ENCODE results near the gene PADI4.
A peak's percentile ranks its signal among the peaks of the same experiment; 100 is the strongest.
"Not testable (repeated sequence)": the region's sequence is repeated elsewhere in the genome, so short reads cannot be mapped to it uniquely, and the experiment has no call there.

Gene PADI4

DNA sequence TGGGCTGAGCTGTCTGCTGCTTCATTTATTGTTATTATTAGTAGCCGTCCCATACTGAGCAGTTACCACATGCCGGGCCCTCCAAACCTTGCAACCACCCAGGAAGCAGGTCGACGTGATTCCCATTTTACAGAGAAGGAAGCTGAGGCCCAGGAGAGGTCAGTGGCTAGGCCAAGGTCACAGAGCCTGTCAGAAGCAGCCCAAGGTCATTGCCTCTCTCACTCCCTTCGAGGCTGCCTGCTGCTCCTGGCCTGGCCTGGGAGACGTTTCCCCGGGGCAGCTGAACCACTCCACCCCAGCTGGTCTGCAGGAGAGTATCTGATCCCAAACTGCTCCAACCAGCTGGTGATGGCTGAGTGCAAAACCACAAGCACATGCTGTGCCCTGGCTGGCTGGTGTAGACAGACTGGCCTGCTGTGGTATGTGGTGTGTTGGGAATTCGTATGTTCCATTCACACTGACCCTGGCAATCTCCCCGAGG is 6.5 kb downstream of the PADI4 start:
- no peak for DNase-seq (ENCODE audit: low spot score)

DNA sequence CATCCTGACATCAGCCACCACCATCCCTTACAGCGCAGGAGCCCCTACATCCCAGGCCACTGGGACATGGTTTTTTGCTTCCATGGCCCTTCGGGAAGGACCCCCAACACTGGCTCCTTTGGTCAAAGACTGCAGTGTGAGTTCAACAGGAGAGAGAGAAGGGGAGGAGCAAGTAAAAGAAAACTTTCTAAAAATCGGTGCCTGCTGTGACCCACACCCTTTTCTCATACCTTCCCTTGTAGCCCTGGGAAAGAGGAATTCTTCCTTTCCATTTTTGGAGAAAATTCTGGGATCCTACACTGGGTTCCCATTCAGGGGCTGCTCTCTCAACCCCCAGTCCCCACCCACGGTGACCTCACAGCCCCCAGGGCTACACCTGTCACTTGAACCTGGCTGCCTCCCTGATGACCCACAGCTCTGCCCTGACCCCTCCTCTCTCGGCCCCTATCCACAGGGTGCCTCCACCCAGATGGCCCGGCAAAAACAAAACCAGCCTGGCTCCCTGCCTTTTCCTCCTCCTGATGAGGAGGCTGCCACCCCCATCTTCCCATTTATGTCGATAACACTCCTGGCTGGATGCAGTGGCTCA is 7.6 kb downstream of the PADI4 start:
- DNase-seq (ENCODE audit: low spot score), result no peak

DNA sequence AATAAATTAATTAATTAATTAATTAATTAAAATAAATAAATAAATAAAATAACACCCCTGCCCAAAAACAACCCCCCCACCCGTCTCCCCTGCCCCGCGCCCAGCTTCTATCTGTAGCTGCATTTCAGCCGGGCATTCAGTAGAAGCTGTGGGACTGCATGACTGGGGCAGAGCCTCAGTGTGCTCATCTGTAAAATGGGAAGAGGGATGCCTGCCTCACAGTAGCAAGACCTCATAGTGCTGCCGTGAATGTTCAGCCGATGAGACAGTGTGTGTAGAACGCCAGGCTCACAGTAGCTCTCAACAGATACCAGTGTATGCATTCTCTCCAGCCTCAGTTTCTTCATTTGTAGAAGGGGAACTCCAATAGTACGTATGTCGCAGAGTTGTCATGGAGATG is 8.7 kb downstream of the PADI4 start:
- no peak for DNase-seq (ENCODE audit: low spot score)

DNA sequence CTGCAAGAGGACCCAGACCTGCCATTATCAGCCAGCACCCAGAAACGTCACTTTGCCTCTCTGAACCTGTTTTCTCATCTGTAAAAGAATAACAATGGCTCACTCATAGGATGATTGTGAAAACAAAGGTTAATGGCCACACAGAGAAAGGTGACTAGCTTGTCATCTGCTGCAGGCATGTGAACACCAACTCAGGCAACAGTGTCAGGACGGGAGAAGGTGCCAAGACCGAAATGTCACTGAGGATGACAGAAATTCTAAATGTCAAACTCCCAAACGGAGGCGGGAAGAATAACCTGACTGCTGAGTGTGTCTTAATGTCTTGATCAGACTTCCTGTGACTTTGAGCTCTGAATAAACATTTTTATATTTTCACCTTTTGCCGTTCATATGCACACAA is 10.3 kb downstream of the PADI4 start:
- no peak for DNase-seq (ENCODE audit: low spot score)

DNA sequence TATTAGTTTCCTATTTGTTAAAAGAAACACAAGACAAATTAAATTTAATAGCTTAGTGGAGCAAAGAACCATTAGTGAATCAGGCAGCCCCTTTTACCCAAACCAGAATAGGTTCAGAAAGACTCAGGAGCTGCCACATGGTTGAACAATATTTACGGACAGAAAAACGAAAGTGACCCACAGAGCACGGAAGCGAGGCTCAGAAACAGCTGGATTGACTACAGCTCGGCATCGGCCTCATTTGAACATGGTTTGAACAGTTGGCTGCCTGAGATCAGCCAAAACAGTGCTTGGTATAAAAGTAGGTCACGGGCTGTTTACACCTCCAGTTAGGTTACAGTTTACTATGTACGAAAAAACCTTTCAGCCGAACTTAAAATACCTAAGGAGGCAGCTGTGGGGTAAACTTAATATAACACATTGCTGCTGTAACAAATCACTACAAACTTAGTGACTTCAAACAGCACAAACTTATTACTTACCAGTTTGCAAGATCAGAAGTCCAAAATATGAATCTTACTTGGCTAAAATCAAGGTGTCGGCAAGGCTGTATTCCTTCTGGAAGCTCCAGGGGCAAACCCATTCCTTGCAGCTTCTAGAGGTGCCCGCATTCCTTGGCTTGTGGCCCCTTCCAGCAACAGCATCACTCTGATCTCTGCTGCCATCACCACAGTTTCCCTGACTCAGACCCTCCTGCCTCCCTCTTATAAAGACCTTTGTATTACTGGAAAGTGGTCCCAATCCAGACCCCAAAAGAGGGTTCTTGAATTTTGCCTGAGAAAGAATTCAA is 11.8 kb downstream of the PADI4 start:
- DNase-seq (ENCODE audit: low spot score), result no peak

DNA sequence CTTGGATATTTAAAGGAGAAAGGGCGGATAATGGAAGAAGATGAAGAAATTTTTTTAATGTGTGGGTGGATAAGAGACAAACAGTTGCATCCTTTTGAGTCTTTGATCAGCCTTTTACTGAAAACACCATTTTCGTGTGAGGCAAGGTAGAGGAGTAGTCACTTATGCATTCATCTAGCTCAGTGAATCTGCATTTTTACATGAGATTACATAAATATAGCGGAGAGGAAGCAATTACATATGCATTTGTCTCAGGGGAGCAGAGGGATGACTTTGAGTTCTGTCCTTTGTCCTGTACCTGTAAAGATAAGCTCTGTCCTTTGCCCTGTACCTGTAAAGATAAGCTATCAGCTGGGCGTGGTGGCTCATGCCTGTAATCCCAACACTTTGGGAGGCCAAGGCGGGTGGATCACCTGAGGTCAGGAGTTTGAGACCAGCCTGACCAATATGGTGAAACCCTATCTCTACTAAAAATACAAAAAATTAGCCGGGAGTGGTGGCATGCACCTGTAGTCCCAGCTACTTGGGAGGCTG is 13.9 kb downstream of the PADI4 start:
- not testable (repeated sequence) for DNase-seq (ENCODE audit: low spot score)

DNA sequence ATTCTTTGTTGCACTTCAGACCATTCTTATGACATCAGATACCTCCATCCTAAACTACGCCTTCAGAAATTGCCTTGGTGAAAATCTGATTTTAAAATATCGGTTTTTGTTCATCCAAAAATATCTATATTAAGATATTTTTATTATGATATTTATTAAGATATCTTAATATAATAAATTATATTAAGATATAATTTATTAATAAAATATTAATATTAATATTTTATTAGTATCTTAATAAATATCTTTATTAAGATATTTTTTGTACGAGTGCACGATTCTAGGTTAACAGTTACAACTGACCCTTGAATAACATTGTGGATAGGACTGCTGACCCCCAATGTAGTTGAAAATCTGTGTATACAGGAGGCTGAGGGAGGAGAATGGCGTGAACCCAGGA is 20.9 kb downstream of the PADI4 start:
- DNase-seq (ENCODE audit: low spot score), result no peak

DNA sequence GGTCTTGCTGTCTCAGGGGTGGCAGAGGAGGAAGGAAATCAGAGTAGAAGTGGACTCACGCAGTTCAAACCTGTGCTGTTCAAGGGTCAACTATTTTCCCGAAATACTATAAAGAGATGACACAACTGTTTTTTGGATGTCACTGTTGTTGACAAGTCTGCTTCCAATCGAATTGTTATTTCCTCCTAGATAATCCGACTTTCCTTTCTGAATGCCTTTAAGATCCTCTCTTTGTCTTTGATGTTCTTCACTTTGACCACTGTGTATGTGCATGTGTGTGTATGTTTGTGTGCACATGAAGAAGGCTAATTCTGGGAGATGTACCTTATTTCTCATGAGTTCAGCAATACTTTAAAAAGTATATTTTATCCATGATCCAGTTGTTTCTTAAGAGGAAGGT is 21.6 kb downstream of the PADI4 start:
- DNase-seq (ENCODE audit: low spot score), result no peak

DNA sequence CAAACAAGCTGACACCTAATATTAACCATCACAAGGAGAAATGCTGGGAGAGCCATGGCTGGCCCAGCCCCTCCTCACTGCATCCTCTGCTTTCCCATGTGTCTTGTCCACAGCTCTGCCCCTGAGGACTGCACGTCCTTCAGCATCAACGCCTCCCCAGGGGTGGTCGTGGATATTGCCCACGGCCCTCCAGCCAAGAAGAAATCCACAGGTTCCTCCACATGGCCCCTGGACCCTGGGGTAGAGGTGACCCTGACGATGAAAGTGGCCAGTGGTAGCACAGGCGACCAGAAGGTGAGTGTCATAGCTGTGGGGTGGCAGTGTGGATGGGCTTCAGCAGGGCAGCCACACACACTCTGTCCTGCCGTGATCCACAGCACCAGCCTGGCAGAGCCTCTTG is 22.9 kb downstream of the PADI4 start:
- no peak for DNase-seq (ENCODE audit: low spot score)

DNA sequence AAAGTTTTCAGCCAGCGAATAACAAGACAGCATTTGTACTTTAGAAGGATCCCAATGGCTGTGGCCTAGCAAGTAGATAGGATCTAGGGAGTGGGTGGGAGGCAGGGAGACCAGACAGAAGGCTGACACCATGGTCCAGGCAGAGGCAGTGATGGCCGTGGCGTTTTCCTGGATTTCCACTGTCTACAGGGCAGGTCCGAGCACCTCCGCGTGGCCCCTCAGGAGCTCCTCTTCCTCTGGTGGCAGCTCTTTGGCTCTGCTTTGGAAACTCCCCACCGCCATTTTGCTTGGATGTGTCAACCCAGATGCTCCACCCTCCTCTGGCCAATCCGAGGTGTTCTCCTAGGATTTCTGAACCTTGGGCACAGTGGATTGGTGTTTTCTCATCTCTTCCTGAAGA is 25.1 kb downstream of the PADI4 start:
- DNase-seq (ENCODE audit: low spot score), result no peak

DNA sequence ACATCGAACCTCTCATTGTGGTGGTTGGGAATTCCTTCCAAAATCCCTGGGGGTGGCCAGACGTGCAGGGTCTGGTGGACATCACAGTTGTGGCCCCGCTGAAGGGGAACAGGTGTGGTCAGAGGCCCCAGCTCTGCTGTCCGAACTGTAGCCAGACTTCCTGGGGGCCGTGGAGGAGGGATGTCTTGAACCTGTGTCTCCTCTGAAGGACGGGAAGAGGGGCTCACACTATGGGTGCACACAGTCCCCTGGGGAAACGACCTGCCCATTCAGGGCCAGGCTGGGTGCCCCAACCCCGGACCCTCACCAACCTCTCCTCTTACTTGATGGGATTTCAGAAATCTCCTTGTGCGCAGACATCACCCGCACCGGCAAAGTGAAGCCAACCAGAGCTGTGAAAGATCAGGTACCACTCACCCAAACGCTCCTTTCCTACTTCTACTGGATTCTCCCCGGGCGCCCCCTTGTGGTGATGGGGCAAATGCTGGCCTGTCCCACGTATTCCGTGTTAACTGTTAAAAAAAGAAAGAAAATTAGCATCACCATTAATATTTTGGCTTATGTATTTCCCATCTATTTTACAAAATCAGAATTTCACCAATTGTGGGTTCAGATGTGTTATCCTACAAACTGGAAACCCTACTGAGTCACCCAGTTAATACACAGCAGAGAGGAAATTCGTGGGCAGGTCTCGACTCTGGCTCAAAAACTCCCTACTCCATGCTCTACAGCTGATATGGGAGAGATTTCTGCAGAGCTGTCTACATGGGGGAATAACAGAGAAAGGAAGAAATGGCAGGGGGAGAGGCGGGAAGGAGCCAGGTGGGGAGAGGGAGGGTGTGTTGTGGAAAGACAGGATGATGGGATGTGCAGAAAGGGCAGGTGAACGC is 28.1 kb downstream of the PADI4 start:
- peak; percentile 43 for DNase-seq (ENCODE audit: low spot score)

DNA sequence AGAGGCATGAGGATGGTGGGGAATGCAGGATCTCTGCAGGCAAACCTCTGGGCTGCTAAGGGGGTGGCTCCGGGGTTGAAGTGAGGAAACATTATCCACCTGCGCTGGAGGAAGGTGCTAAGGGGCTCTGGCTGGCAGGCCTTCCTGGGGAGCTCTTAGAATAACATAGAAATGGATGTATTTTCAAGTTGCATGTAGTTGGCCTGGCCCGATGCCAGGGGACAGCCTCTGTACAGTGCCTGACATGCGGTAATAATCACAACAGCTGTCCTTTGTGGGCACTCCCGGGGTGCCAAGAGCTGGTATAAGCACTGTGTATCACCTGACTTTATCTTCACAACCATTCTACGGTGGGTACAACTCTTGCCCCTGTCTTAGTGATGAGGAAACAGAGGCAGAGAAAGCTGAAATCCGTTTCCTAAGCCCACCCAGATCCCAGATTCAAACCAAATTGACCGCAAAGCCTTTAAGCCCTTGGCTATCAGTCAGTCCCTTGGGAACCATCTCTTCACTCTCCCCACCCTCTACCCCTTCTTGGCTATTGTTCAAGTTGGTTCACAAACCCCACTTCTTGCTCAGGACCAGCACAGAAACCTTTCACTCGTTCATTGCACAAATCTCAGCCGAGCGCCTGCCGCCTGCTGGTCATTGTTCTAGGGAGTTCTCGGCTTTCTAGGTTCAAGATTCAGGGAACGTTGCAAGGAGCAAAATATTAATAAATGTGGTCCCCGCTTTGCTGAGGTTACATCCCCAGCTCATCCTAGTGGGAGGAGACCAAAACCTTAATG is 30.9 kb downstream of the PADI4 start:
- no peak for DNase-seq (ENCODE audit: low spot score)

DNA sequence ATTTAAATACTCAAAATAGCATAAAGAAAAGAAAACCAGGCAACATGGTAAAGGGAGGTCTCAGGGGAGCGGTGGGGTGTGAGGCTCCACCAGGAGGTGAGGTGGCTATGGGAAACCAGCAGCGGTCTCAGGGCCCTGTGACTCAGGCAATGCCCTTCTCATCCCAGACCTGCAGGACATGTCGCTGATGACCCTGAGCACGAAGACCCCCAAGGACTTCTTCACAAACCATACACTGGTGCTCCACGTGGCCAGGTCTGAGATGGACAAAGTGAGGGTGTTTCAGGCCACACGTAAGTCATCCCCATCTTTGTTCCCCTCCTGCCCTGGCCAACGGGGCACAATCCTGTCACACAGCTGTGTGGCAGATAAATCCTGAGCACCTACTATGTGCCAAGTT is 31.5 kb downstream of the PADI4 start:
- DNase-seq (ENCODE audit: low spot score), result no peak

DNA sequence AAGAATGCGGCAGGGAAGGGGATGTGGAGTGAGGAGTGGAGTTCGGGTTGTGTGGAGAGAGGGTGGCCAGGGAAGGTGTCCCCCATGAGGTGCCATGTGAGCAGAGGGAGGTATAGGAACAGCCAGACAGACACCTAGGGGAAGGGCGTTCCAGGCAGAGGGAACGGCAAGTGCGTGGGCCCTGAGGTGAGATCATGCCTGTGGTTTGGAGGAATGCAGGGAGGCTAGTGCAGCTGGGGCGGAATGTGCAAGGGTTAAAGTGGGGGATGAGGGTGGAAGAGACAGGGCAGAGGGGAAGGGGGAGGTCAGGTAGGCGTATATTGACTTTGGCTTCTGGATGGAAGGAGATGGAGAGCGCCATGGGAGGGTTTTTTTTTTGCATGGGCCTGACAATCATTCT is 32.4 kb downstream of the PADI4 start:
- no peak for DNase-seq (ENCODE audit: low spot score)

DNA sequence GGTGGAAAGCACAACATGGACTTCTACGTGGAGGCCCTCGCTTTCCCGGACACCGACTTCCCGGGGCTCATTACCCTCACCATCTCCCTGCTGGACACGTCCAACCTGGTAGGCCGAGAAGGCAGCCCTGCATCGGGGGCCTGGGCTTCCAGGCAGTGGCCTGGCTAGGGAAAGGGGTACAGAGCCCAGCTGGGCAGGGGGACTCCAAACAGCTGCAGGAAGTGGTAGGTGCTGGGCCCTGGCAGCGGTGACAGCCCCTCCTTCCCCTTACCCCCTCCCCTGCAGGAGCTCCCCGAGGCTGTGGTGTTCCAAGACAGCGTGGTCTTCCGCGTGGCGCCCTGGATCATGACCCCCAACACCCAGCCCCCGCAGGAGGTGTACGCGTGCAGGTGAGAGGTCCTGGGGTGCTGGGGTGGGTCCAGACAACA is 34.0 kb downstream of the PADI4 start:
- DNase-seq (ENCODE audit: low spot score), result no peak

DNA sequence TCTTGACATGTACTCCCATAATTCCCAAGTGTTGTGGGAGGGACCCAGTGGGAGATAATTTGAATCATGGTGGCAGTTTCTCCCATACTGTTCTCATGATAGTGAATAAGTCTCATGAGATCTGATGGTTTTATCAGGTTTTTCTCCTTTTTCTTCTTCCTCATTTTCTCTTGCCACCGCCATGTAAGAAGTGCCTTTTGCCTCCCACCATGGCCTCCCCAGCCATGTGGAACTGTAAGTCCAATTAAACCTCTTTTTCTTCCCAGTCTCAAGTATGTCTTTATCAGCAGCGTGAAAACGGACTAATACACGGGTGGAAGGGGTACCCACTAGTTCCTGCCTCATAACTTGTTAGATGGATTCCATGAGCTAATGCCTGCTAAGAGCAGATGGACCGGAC is 37.5 kb downstream of the PADI4 start:
- not testable (repeated sequence) for DNase-seq (ENCODE audit: low spot score)

DNA sequence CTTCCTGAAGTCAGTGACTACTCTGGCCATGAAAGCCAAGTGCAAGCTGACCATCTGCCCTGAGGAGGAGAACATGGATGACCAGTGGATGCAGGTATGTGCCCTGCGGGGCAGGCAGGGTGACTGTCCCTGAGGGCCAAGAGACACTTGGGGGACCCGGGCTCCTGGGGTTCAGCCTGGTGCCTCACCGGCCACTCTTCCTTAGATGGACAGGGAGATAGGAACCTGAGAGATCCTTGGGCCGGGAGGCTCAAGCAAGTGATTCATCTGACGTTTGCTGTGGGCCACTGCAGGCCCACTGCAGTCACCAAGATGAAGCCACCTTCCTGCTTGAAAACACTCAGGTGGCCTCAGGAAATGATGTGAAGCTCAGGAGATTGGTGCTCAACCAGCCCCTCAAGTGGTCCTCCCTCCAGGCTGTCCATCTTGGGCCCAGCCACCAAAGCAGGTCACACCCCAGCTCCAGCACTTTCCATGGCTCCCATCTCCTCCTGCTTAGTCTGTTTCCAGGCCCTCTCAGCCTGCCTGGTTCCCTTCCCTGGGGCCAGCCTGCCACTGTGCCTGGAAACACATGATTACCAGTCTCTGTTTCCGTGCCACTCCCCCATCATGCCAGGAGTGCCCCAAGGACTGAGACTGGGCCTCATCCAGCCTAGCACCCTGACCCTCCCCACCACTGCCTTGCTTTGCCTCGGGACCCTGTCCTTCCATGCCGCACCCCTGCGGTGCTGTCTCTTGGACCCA is 38.2 kb downstream of the PADI4 start:
- no peak for DNase-seq (ENCODE audit: low spot score)

DNA sequence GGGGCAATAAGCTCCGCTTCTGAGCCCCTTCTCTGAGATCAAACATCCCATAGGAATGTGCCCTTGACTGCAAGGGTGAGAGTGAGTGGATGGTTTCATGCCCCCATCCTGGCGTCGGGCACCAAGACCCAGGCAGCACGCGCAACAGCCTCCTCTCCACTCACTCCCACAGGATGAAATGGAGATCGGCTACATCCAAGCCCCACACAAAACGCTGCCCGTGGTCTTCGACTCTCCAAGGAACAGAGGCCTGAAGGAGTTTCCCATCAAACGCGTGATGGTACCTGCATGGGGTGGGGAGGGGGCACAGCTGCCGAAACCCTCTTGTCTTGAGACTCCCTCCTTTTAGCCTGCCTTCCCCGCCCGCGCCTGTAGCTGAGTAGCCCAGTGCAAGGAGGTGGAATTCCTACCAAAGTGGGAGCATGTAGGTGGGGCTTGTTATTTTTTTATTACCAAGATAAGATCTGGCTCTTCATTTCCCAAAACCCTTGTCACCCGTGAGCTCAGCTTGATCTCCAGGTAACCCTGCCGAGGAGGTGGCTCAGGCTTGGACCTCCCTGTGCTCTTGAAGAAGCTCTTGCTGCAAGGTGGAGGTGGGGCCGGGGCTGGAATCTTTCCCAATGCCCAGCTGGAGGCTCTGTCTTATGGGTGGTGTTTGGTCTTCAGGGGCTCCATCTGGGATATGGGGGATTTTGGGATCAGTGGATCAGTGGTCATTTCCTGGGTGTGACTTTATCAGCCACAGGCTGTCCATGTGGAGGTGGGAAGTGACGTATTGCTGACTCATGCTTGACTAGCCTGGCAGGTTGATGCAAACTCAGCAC is 40.0 kb downstream of the PADI4 start:
- no peak for DNase-seq (ENCODE audit: low spot score)

DNA sequence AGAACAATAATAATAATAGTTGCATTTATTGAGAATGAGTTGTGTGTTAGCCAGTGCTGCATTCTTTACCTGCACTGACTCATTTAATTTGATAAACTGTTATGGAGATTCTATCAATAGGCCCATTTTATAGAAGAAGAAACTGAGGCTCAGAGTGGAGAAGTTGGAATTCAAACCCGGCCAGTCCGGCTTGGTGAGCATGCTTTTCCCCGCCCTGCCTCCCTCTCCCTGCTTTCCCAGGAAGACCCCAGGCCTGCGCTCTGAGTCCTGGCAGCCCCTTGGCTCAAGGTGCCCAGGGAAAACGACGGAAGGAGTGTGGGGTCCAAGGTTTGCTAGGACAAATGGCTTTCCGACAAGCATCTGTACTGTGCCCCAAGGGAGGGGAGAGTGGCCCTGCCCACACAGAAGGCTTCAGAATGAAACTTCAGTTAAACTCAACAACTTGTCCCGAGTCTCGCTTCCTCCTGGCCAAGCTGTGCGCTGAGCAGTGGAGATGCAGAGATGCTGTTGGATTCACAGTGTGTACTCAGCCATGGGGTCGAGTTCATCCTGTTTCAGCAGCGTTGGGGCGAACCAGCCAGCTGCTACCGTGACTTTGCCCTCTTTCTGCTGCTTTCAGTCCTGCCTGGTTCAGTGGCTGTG is 40.7 kb downstream of the PADI4 start:
- DNase-seq (ENCODE audit: low spot score), result peak; percentile 24

DNA sequence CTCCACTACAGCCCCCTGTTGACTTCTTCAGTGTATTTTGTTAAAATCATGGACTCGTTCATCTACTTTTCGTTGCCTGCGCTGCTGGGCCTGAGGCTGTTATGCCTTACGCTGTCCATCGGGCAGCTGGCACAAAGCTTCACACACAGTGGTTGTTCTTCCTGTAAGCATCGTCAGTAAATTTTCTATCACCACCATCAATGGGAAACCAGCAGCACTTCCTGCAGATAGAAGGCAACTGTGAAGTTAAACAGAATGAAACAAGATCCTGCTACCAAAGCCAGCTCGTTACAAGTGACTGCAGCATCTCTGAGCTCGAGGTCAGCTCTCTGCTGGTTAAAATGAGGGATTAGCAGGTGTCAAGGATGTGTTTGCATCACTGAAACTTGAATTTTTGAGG is 42.1 kb downstream of the PADI4 start:
- no peak for DNase-seq (ENCODE audit: low spot score)

Measured in germinal center (tissue), 1 donor.